DND-41 (cell line): Measurements from ENCODE around the gene SMU1.

Source experiments
- CTCF ChIP-seq: IDR thresholded peaks from 2 replicates; pipeline ENCODE4 v1.5.1; 2012; ENCODE audit warnings: borderline replicate concordance, low read length, moderate library complexity, mild to moderate bottlenecking; ENCODE audit not compliant: poor library complexity, severe bottlenecking; ENCODE audit errors: extremely low read depth
- EZH2 ChIP-seq: IDR thresholded peaks from 3 replicates; pipeline ENCODE4 v1.6.1; 2012; ENCODE audit warnings: borderline replicate concordance, low read depth, mild to moderate bottlenecking, moderate library complexity, low read length, inconsistent platforms; ENCODE audit not compliant: severe bottlenecking

- TF ChIP-seq CTCF (no peak), EZH2 (no peak)
These were observed 31.3 kb upstream of the SMU1 start for GRCh38 chr9:33107762-33108161.
